Sciatic nerve (tissue), 2 donors: ENCODE data around the gene MIEF2. TPM values are rescaled to one million over a fixed set of nuclear protein-coding genes. Genes with fewer than 3 reads are reported as not detected.

Experiments used
- ATAC-seq: fragments of 200-7000 bp; cut with Tn5 transposase; one replicate; pipeline ENCODE4 v1.9.1; 2020; ENCODE audit warnings: mild to moderate bottlenecking, moderate library complexity
- DNase-seq: peaks from one replicate; pipeline ENCODE4 v3.0.0-alpha.2; 2020; ENCODE audit warnings: low spot score
- intact Hi-C: fragments of 100-400 bp; cut with DNase I; formaldehyde crosslinking; loops from one replicate; pipeline ENCODE4 v1.14.2; 2022
- total RNA-seq: library from RNA; stranded (reverse); fragmentation: NEBNext Ultra II Directional; extraction: Animal tissue kit (Norgen Biotek cat#: 25700); gene quantifications from one replicate; pipeline ENCODE4 v1.2.1, GENCODE V29; 2021
- donor health status: DM: no; HTN: no; CAD: no.
- donor health status: DM: no; HTN: no; CAD: no.

The MIEF2 gene
- total RNA-seq, 1 donor from 2014 or later: 15.5 TPM

DNA sequence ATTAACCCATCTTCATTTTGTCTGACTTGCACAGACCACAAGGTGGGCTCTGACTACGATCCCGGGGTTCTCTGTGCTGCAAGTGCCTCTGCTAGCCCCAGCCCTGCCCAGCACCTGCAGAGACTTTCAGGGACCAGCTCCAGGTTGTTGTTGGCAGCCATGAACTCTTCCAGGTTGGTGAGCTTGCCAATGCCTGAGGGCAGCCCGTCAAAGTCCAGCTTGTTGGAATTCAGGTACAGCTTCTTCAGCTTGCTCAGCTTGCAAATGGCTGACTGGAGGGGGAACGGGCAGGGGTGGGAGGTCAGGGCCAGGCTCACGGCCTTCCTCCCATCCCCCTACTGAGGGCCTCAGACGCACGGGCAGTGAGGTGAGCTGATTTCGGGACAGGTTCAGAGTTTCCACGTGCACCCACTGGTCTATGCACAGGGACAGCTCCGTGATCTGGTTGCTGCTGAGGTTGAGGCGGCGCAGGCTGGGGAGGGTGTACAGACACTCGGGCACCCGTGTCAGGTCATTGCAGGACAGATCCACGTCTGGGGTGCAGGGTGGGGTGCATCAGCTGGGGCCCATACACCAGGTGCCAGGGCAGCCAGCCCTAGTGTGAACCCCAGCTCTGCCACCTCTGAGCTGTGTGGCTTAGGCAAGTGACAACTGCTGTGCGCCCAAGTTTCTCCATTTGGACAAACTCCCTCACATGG is 7.1 kb upstream of the MIEF2 start:
- intact Hi-C loops: no loop called here
- DNase-seq: no peak
- no peak for ATAC-seq

DNA sequence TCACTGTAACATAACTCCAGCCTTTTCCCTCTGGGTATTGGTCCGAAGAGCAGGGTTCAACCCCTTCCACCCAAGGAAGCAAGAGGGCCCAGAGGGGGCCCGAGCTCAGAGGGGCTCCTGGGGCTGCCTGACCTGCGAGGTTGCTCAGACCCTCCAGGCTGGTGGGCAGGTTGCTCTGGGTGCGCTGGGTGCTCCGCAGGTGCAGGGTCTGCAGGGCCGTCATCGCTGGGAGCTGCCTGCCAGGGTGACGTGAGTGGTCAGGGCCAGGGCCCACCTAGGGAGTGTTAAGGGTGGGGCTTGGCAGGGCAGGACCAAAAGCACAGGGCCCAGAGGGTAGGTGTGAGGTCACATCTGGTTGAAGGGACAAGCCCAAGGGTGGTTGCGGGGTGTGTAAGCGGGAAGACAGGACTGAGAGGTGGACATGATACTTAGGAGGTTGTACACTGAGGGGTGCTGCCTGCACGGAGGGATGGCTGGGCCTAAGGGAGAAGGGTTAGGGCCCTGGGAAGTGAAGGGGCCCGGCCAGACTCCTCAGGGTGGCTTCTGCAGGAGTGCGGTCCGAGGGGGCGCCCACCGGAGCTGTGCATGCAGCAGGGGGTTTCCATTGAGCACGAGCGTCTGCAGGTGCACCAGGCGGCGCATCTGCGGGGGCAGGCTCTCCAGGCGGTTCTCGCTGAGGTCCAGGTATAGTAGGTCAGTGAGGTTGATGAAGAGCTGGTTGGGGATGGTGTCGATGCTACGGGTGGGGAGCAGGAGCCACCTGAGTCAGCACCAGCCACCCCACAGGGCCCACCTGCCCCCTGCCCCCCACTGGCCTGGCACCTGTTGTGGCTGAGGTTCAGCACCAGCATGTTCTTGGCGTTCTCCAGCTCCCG is 6.3 kb upstream of the MIEF2 start:
- no peak for DNase-seq
- intact Hi-C loops: no loop called here
- ATAC-seq: no peak

GRCh38 chr17:18254888-18255649 is 5.4 kb upstream of the MIEF2 start:
- DNase-seq: no peak
- no peak for ATAC-seq
- intact Hi-C loops: no loop called here

- intact Hi-C loops: no loop called here
- DNase-seq (no peak), ATAC-seq (no peak)
Measured at GRCh38 chr17:18256351-18256750, 4.1 kb upstream of the MIEF2 start.

- intact Hi-C loops: no loop called here
- DNase-seq: no peak
- no peak for ATAC-seq
Measured at GRCh38 chr17:18256776-18257175, 3.7 kb upstream of the MIEF2 start.

DNA sequence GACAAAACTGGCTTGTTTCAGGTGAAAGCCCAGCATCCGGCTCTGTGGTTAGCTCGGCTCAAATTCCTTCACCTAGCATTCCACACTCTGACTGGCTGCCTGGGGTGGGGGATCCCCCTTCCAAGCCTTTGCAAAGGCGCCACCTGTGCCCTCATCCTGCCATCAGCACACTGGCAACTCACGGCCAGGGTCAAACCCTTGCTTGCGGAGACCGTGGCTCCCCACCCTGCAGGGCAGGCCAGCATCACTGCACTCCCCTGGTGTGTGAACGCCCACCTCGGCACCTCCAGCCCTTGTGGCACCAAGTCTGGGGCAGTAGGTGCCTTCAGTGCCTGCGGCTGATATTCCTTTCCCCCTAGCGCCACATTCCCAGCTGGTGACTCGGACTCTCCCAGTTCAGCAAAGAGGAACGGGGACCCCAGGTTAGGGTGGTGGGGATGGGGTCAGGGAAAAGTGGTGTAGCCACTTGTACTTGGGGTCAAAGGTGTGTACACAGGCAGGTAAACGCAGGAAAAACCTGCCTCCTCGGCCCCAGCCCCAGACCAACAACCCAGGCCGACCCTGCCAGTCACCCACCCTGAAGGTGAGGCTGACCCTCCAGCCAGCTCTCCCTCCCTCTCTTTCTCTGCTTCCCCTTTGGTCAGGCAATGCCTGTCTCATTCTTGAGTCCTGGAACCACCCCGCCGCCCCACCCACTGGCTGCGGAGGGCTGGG is 3.0 kb upstream of the MIEF2 start:
- no peak for DNase-seq
- intact Hi-C loops: no loop called here
- ATAC-seq: peak; percentile 1

GRCh38 chr17:18257982-18258355 is 2.5 kb upstream of the MIEF2 start:
- ATAC-seq: peak; percentile 64
- intact Hi-C loops: no loop called here
- peak; percentile 80 for DNase-seq

DNA sequence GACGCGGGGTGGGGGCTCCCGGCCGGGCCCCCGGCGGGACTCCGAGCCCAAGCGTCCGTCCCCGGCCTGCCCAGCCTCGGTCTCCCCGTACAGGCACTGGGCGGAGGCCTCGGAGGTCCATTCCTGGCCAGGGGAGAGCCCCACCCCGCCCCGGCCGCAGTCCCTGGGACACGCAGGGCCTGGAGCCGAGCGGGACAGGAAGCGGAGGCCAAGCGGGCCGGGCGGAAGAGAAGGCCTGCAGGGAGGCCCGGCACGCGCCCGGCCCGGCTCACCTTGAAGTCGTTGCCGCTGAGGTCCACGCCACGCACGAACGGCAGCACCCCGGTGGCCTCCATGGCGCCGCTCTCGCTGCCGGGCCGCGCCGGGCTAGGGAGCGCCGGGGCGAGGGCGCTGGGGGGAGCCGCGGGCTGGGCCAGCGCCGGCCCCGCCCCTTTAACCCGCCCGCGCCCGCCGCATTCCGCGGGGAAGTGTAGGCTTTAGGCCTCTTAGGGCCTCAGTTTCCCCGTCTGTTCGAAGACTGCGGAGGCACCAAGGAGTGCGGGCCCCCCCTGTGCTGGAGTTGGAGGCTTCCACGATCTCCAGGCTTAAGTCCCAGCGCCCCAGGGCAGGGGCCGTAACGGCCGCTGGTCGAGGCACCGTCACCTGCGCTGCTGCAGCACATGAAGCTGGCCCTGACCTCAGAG is 2.0 kb upstream of the MIEF2 start, which contains the start of gene FLII:
Gene FLII (minus strand): TSS at position 383 of the 683 bp plus-strand sequence. CDS start 48 bp downstream, at position 335.
- intact Hi-C loops: no loop called here

GRCh38 chr17:18259621-18260331 is 686 bp upstream of the MIEF2 start:
- intact Hi-C loops: loop anchor here (10.0 kb wide), 1 partner anchor 55 kb away; the partner anchor contains the start of genes SMCR8 and TOP3A
- ATAC-seq (peak; percentile 1), DNase-seq (no peak)

More for the DNA sequence above, 2.0 kb upstream of the MIEF2 start, which contains the start of gene FLII:
- peak; percentile 60 for ATAC-seq
- peak; percentile 80 for DNase-seq

- ATAC-seq (peak; percentile 28), DNase-seq (no peak)
- intact Hi-C loops: loop anchor here (10.0 kb wide), 1 partner anchor 54 kb away; the partner anchor contains the start of genes SMCR8 and TOP3A
Measured at GRCh38 chr17:18261146-18261515, 669 bp downstream of the MIEF2 start.

DNA sequence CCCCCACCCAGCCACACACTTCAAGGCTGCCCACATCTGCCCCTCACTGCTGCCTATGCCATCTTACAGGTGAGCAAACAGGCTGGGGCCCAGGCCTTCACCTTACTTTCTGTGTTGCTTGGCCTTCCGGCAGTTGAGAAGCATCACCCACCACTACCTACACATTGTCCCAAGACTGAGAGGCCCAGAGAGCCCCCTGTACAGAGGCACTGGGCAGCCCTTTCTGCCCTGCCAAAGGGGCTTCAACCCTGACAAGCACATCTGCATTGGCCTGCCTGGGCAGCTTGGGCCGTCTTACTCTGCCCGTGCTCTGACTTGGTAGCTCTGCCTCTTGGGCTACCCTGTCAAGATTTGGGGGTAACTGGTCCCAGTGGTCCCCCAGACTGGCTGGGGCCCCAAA is 1.2 kb downstream of the MIEF2 start:
- ATAC-seq: no peak
- intact Hi-C loops: loop anchor here (10.0 kb wide), 1 partner anchor 53 kb away; the partner anchor contains the start of genes SMCR8 and TOP3A
- DNase-seq: no peak

- intact Hi-C loops: loop anchor here (10.0 kb wide), 1 partner anchor 53 kb away; the partner anchor contains the start of genes SMCR8 and TOP3A
- DNase-seq (no peak), ATAC-seq (no peak)
Measured at GRCh38 chr17:18262111-18262510, 1.6 kb downstream of the MIEF2 start.

GRCh38 chr17:18262641-18263040 is 2.2 kb downstream of the MIEF2 start:
- no peak for ATAC-seq
- no peak for DNase-seq
- intact Hi-C loops: loop anchor here (10.0 kb wide), 1 partner anchor 52 kb away; the partner anchor contains the start of genes SMCR8 and TOP3A

GRCh38 chr17:18263885-18264682 is 3.6 kb downstream of the MIEF2 start:
- DNase-seq: no peak
- intact Hi-C loops: loop anchor here (10.0 kb wide), 1 partner anchor 51 kb away; the partner anchor contains the start of genes SMCR8 and TOP3A
- ATAC-seq: no peak

DNA sequence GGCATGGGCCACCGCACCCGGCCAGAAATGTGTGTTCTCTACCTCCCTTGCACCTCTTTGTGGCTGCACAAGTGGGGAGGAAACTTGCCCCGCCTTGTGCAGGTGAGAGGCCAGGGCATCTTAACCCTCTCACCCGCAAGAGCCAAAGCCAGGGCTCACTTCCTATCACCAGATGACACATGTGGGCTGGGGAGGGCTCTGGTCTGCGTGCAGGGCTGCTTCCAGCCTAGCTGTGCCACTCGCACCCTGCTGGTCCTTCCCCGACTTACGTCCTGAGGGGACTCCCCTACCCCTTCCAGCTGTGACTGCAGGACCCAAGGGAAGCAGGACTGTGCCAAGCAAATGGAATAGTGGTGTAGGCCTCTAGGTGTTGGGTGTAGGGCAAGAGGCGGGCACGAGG is 6.9 kb downstream of the MIEF2 start:
- intact Hi-C loops: loop anchor here (10.0 kb wide), 1 partner anchor 47 kb away; the partner anchor contains the start of genes SMCR8 and TOP3A

More for the DNA sequence above, 6.9 kb downstream of the MIEF2 start:
- ATAC-seq (no peak), DNase-seq (no peak)
